Uterus (tissue), 2 donors: Measurements from ENCODE around the gene EIF4B.

Experiments used
- CTCF ChIP-seq, 4 experiments: fragments of 200-600 bp in 2 of 4; fragments of 450-650 bp in 2 of 4; sonication (generic) in 2 of 4; IDR thresholded peaks; one replicate each; pipeline ENCODE4 v1.5.1; 2016 to 2019; ENCODE audit warnings: antibody characterized with exemption in 4 of 4, mild to moderate bottlenecking in 2 of 4, moderate library complexity in 1 of 4
- POLR2A ChIP-seq, 2 donors: fragments of 450-650 bp; IDR thresholded peaks; one replicate each; pipeline ENCODE4 v1.6.1; 2016; ENCODE audit warnings: antibody characterized with exemption in 2 of 2, mild to moderate bottlenecking in 1 of 2, moderate library complexity in 1 of 2

- TF ChIP-seq CTCF (IDR thresholded peaks at IDR 0.05) (no peak), POLR2A (IDR thresholded peaks at IDR 0.05) (no peak)
Observed at GRCh38 chr12:53034459-53034858, 28.2 kb downstream of the EIF4B start.
